ENCODE data around the gene CACNA1B. TPM values are rescaled to one million over a fixed set of nuclear protein-coding genes. Genes with fewer than 3 reads are reported as not detected.

The CACNA1B gene
- total RNA-seq, 2 experiments from 2014 or later, result 0.05 TPM

GRCh38 chr9:137953683-137954438, 76.3 kb downstream of the CACNA1B start:
- Mint-ChIP-seq H3K27me3 (ENCODE audit: low read depth) (no peaks in the 10 kb centered on the region), H3K27ac (no peak overlapping the region), H3K9me3 (no peaks in the 10 kb centered on the region), H3K4me1 (ENCODE audit: low read depth) (no peaks in the 10 kb centered on the region), H3K36me3 (ENCODE audit: low read depth) (no peaks in the 10 kb centered on the region), H3K4me3 (no peak overlapping the region)
- DNase-seq, result no peak
- intact Hi-C loops (cut with micrococcal nuclease), result no loop called here
- CTCF ChIA-PET, result no interaction called here

- Mint-ChIP-seq H3K9me3 (no peaks in the 10 kb centered on the region), H3K36me3 (ENCODE audit: low read depth) (no peaks in the 10 kb centered on the region), H3K4me3 (no peak overlapping the region), H3K27ac (no peak overlapping the region), H3K27me3 (ENCODE audit: low read depth) (no peaks in the 10 kb centered on the region), H3K4me1 (ENCODE audit: low read depth) (no peaks in the 10 kb centered on the region)
- no peak for DNase-seq
- CTCF ChIA-PET, result no interaction called here
- intact Hi-C loops (cut with micrococcal nuclease), result no loop called here
Observed at GRCh38 chr9:137955224-137955570, 77.6 kb downstream of the CACNA1B start.

DNA sequence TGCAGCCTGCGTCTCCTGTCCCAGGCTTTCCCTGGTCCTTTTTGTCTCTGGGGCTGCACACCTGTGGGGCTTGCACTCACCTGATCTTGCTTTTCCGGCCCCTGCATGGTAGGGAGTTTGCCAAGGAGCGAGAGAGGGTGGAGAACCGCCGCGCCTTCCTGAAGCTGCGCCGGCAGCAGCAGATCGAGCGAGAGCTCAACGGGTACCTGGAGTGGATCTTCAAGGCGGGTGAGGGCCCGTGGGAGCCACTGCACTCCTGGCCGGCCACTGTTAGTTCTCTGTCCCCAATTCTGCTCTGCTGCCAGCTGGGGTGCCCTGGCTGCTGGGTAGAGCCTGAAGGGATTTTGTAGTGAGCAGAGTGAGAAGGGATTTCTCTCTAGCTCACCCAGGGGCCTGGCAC, 78.0 kb downstream of the CACNA1B start:
- Mint-ChIP-seq H3K27ac (no peak overlapping the region), H3K4me1 (ENCODE audit: low read depth) (no peaks in the 10 kb centered on the region), H3K9me3 (no peaks in the 10 kb centered on the region), H3K4me3 (no peak overlapping the region), H3K27me3 (ENCODE audit: low read depth) (no peaks in the 10 kb centered on the region), H3K36me3 (ENCODE audit: low read depth) (no peaks in the 10 kb centered on the region)
- CTCF ChIA-PET, result no interaction called here
- intact Hi-C loops (cut with micrococcal nuclease), result no loop called here
- no peak for DNase-seq

DNA sequence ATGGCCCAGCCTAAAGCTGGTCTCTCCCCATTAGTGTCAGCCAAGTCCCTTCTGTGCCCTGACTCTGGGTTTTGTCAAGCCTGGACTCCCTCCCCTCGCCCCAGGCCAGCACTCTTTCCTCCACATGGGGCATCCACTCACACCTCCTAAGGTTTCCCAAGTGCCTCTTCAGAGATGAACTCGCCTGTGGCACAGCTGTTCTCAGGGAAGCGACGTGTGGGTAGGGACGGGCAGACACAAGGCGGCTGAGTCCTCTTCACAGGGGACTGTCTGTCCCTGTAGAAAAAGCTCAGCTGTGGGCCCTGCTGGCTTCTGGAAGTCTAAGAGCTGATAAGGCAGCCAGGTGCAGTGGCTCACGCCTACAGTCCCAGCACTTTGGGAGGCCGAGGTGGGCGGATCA, 78.5 kb downstream of the CACNA1B start:
- CTCF ChIA-PET, result no interaction called here
- H3K4me3 Mint-ChIP-seq, result no peak overlapping the region
- H3K9me3 Mint-ChIP-seq, result no peaks in the 10 kb centered on the region
- H3K27ac Mint-ChIP-seq, result no peak overlapping the region
- no peaks in the 10 kb centered on the region for H3K36me3 Mint-ChIP-seq (ENCODE audit: low read depth)
- no peak for DNase-seq
- intact Hi-C loops (cut with micrococcal nuclease), result no loop called here
- no peaks in the 10 kb centered on the region for H3K27me3 Mint-ChIP-seq (ENCODE audit: low read depth)
- H3K4me1 Mint-ChIP-seq (ENCODE audit: low read depth), result no peaks in the 10 kb centered on the region

DNA sequence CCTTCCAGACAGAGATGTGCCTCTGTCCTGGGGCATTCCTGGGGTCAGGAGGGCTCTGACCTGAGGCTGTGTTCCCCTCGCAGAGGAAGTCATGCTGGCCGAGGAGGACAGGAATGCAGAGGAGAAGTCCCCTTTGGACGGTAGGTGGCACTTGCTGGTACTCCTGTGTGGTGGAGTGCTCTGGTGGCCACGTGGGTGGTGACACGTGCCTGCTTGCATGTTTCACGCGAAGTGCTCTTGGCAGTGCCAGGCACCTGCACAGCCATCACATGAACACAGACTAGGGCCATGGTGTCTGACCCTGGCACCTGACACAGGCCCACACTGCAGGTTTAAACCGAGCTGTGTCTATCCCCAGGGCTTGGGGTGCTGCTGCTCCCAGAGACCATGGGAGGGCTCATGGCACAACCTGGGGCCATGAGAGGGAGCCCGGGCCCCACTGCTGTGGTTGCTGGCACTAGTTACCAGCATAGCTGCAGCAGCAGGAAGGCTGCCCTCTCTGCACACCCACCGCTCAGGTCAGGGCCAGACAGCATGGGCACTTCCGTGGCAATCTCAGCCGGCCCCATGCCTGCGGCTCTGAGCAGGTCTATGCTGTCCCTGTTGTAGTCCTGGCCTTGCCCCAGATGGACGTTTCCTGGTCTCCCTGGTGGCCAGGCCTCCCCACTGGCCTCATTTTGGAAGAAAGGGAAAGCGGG, 79.3 kb downstream of the CACNA1B start:
- DNase-seq, result peak; percentile 1
- CTCF ChIA-PET, result no interaction called here
- Mint-ChIP-seq H3K4me1 (ENCODE audit: low read depth) (no peaks in the 10 kb centered on the region), H3K27me3 (ENCODE audit: low read depth) (peaks cover 3% of the 10 kb centered on the region), H3K4me3 (no peak overlapping the region), H3K27ac (no peak overlapping the region), H3K36me3 (ENCODE audit: low read depth) (no peaks in the 10 kb centered on the region), H3K9me3 (no peaks in the 10 kb centered on the region)
- intact Hi-C loops (cut with micrococcal nuclease), result no loop called here

DNA sequence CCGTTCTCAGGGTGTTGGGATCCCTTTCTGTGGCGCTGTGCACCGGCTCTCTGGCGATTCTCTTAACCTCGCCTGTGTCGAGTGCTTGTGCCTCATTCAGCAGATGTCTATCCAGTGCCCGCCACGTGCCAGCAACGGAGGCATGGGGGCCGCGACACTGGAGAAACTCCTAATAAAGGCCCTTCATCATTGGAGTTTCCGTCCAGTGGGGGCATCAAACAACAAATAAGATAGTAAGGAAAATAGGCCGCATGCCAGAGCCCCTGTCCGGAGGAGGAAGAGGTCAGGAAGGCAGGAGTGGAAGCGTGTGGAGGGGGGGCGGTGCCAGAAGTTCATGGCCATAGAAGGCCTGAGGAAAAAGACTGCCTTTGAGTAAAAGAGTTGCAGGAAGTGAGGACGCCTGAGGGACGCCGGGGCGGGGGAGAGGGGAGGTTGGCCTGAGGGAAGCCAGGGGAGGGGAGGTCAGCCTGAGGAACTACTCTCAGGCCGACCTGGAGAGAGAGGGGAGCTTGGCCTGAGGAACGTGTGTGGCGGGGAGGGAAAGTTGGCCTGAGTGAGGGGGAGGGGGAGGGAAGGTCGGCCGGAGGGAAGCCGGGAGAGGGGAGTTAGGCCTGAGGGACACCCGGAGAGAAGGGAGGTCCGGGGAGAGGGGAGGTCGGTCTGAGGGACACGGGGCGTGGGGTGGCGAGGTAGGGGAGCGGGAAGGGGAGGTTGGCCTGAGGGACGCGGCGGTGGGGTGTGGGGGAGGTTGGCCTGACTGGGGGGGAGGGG, 82.2 kb downstream of the CACNA1B start:
- peaks cover 8% of the 10 kb centered on the region for H3K9me3 Mint-ChIP-seq
- CTCF ChIA-PET, result no interaction called here

DNA sequence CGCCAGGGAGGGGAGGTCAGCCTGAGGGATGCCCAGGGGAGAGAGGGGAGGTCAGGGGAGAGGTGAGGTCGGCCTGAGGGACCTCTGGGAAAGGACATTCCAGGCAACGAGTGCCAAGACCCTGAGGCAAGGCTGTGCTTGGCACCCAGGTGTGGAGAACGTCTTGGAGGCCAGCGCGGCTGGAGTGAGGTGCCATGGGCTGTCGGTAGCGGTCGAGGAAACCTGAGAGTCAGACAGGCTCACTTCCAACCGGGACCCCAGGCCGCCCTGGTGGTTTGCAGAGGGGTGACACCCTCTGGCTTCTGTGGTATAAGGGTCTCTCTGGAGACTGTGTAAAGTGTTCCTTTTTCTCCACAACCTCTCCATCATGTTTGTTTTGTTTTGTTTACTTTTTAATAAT, 82.9 kb downstream of the CACNA1B start:
- CTCF ChIA-PET, result no interaction called here
- Mint-ChIP-seq H3K36me3 (ENCODE audit: low read depth) (no peaks in the 10 kb centered on the region), H3K27me3 (ENCODE audit: low read depth) (peaks cover 5% of the 10 kb centered on the region), H3K4me1 (ENCODE audit: low read depth) (no peaks in the 10 kb centered on the region), H3K27ac (no peak overlapping the region), H3K4me3 (no peak overlapping the region), H3K9me3 (peaks cover 8% of the 10 kb centered on the region)
- DNase-seq, result peak; percentile 3
- intact Hi-C loops (cut with micrococcal nuclease), result no loop called here

More for the DNA sequence above, 82.2 kb downstream of the CACNA1B start:
- Mint-ChIP-seq H3K36me3 (ENCODE audit: low read depth) (no peaks in the 10 kb centered on the region), H3K4me1 (ENCODE audit: low read depth) (no peaks in the 10 kb centered on the region), H3K27me3 (ENCODE audit: low read depth) (peaks cover 5% of the 10 kb centered on the region), H3K27ac (no peak overlapping the region), H3K4me3 (no peak overlapping the region)
- intact Hi-C loops (cut with micrococcal nuclease), result no loop called here
- DNase-seq, result peak; percentile 3

- no peaks in the 10 kb centered on the region for H3K36me3 Mint-ChIP-seq (ENCODE audit: low read depth)
- H3K27me3 Mint-ChIP-seq (ENCODE audit: low read depth), result peaks cover 5% of the 10 kb centered on the region
- no peak overlapping the region for H3K4me3 Mint-ChIP-seq
- H3K9me3 Mint-ChIP-seq, result peaks cover 8% of the 10 kb centered on the region
- H3K4me1 Mint-ChIP-seq (ENCODE audit: low read depth), result no peaks in the 10 kb centered on the region
- no peak overlapping the region for H3K27ac Mint-ChIP-seq
- CTCF ChIA-PET, result no interaction called here
- intact Hi-C loops (cut with micrococcal nuclease), result no loop called here
- DNase-seq, result no peak
Observed at GRCh38 chr9:137963525-137963924, 85.9 kb downstream of the CACNA1B start.

GRCh38 chr9:137965177-137965795, 87.7 kb downstream of the CACNA1B start:
- Mint-ChIP-seq H3K9me3 (peaks cover 8% of the 10 kb centered on the region), H3K36me3 (ENCODE audit: low read depth) (no peaks in the 10 kb centered on the region), H3K4me3 (no peak overlapping the region), H3K27ac (no peak overlapping the region), H3K27me3 (ENCODE audit: low read depth) (peaks cover 8% of the 10 kb centered on the region), H3K4me1 (ENCODE audit: low read depth) (no peaks in the 10 kb centered on the region)
- intact Hi-C loops (cut with micrococcal nuclease), result no loop called here
- DNase-seq, result no peak
- CTCF ChIA-PET, result interaction anchor here (0.6 kb wide), 1 partner anchor 164 kb away, joined by 5 read pairs; no protein-coding TSS in a partner anchor

- CTCF ChIA-PET, result no interaction called here
Observed at GRCh38 chr9:137967280-137967953, 89.8 kb downstream of the CACNA1B start.

DNA sequence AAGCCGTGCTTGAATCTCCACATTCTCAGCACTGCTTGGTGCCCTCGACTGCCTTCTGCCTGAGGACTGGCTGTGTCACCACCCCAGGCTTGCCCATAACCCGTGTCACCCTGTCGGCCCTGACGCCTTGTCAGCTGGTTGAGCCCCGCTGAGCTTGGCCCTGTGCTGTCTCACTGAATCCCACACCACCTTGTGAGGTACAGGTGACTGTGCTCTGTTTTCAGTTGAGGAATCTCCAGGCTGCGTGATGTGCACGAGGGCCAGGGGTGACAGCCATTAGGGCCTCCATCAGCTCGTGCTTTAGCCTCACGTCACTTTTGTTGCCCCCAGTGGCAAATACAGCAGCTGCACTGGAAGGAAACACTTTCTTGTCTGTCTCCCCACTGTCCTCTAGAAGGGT, 90.7 kb downstream of the CACNA1B start:
- peaks cover 1% of the 10 kb centered on the region for H3K9me3 Mint-ChIP-seq
- no peak overlapping the region for H3K4me3 Mint-ChIP-seq
- H3K27ac Mint-ChIP-seq, result no peak overlapping the region
- H3K36me3 Mint-ChIP-seq (ENCODE audit: low read depth), result no peaks in the 10 kb centered on the region
- intact Hi-C loops (cut with micrococcal nuclease), result no loop called here
- DNase-seq, result peak; percentile 1
- H3K27me3 Mint-ChIP-seq (ENCODE audit: low read depth), result peaks cover 3% of the 10 kb centered on the region
- CTCF ChIA-PET, result no interaction called here
- no peaks in the 10 kb centered on the region for H3K4me1 Mint-ChIP-seq (ENCODE audit: low read depth)

More at GRCh38 chr9:137967280-137967953, 89.8 kb downstream of the CACNA1B start:
- H3K9me3 Mint-ChIP-seq, result peaks cover 6% of the 10 kb centered on the region
- peaks cover 4% of the 10 kb centered on the region for H3K27me3 Mint-ChIP-seq (ENCODE audit: low read depth)
- H3K4me1 Mint-ChIP-seq (ENCODE audit: low read depth), result no peaks in the 10 kb centered on the region
- H3K4me3 Mint-ChIP-seq, result no peak overlapping the region
- DNase-seq, result peak; percentile 2
- no peak overlapping the region for H3K27ac Mint-ChIP-seq
- intact Hi-C loops (cut with micrococcal nuclease), result no loop called here
- H3K36me3 Mint-ChIP-seq (ENCODE audit: low read depth), result no peaks in the 10 kb centered on the region

DNA sequence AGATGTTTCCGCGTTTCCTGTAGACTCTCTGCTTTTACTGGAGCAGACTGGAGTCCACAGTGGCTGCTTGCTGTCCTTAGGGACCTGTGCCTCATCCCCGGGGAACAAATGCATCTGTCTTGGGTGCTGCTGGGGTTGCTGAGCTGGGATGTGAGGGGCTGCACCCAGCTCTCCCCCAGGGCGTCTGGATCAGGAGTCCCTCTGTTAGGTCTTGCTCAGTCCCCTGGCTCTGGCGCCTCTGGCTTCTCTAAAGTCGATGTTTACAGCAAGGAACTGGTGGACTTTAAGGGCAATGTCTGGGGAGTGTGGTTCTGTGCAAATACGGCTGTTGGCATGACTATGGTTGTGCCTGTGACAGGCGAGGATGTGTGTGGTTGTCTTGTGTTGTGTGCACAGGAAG, 91.4 kb downstream of the CACNA1B start:
- no peaks in the 10 kb centered on the region for H3K9me3 Mint-ChIP-seq

More for the DNA sequence above, 91.4 kb downstream of the CACNA1B start:
- Mint-ChIP-seq H3K27me3 (ENCODE audit: low read depth) (peaks cover 3% of the 10 kb centered on the region), H3K36me3 (ENCODE audit: low read depth) (no peaks in the 10 kb centered on the region), H3K4me3 (no peak overlapping the region), H3K27ac (no peak overlapping the region), H3K4me1 (ENCODE audit: low read depth) (no peaks in the 10 kb centered on the region)
- intact Hi-C loops (cut with micrococcal nuclease), result no loop called here
- CTCF ChIA-PET, result no interaction called here
- DNase-seq, result peak; percentile 3
